Measurements from ENCODE around the gene DNAH17.

DNA sequence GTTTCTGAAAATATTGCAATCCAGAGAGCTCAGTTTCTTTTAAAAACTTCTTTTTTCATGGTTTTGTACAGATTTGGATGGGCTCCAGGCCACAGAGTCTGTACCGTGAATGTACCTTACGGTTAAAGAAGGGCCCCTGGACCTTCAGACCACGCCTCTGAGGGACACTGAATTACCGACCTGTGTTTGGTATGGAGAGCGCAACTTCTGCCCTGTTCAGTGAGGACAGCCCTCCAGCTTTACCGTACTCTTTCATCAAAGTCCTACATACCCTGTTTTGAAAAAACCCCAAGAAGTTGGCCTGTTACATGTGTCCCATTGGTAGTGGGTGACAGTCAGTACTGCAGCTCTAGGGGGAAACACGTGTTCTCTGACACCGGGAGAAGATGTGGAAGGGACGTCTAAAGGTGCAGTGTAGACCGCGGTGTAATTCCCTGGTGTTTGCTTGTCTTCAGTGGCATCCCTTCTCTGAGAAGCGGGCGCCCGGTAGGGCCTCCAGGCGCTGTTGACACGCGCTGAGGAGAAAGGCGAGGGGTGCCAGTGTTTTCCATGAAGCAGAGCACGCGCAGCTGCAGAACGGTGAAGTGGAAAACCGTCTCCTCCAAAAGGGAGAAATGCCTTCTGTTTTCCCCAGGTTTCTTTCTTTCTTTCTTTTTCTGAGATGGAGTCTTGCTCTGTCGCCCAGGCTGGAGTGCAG lies 192.6 kb downstream of the DNAH17 start:
- TF ChIP-seq, protein P1, sequence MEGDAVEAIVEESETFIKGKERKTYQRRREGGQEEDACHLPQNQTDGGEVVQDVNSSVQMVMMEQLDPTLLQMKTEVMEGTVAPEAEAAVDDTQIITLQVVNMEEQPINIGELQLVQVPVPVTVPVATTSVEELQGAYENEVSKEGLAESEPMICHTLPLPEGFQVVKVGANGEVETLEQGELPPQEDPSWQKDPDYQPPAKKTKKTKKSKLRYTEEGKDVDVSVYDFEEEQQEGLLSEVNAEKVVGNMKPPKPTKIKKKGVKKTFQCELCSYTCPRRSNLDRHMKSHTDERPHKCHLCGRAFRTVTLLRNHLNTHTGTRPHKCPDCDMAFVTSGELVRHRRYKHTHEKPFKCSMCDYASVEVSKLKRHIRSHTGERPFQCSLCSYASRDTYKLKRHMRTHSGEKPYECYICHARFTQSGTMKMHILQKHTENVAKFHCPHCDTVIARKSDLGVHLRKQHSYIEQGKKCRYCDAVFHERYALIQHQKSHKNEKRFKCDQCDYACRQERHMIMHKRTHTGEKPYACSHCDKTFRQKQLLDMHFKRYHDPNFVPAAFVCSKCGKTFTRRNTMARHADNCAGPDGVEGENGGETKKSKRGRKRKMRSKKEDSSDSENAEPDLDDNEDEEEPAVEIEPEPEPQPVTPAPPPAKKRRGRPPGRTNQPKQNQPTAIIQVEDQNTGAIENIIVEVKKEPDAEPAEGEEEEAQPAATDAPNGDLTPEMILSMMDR (IDR thresholded peaks at IDR 0.05): no peak
- TF ChIP-seq EZH2 (IDR thresholded peaks at IDR 0.05): no peak
- no peak for TF ChIP-seq EZH2phosphoT487 (IDR thresholded peaks at IDR 0.05)
